Karpas-422 (cell line): ENCODE results near the gene OTUD4. TPM values are rescaled to one million over a fixed set of nuclear protein-coding genes. Genes with fewer than 3 reads are reported as not detected.

Source experiments
- DNase-seq: peaks from one replicate; pipeline ENCODE4 v3.0.0-alpha.2; 2015
- H2AFZ ChIP-seq: fragments of 200-600 bp; sonication (generic); 2 replicates; pipeline ENCODE4 v1.6.1; 2014; ENCODE audit warnings: antibody characterized with exemption, low read length, mixed read lengths
- H3K27ac ChIP-seq: fragments of 200-600 bp; sonication (generic); 2 replicates; pipeline ENCODE4 v1.5.1; 2014; ENCODE audit warnings: mild to moderate bottlenecking, low read length, moderate library complexity
- H3K27me3 ChIP-seq: fragments of 200-600 bp; sonication (generic); 2 replicates; pipeline ENCODE4 v1.6.1; 2014; ENCODE audit warnings: low read length, mixed read lengths
- H3K36me3 ChIP-seq: fragments of 200-600 bp; sonication (generic); 2 replicates; pipeline ENCODE4 v1.6.1; 2014; ENCODE audit warnings: low read length, mixed read lengths; ENCODE audit not compliant: insufficient read depth
- H3K4me1 ChIP-seq: fragments of 200-600 bp; sonication (generic); 2 replicates; pipeline ENCODE4 v1.6.1; 2014; ENCODE audit warnings: mild to moderate bottlenecking, low read length, mixed read lengths
- H3K4me2 ChIP-seq: fragments of 200-600 bp; sonication (generic); 2 replicates; pipeline ENCODE4 v1.6.1; 2014; ENCODE audit warnings: low read length, low read depth, mild to moderate bottlenecking; ENCODE audit not compliant: poor library complexity, severe bottlenecking
- H3K4me3 ChIP-seq: fragments of 200-600 bp; sonication (generic); 2 replicates; pipeline ENCODE4 v1.5.1; 2014; ENCODE audit warnings: mild to moderate bottlenecking, antibody characterized with exemption, low read length, mixed read lengths
- H3K79me2 ChIP-seq: fragments of 200-600 bp; sonication (generic); 2 replicates; pipeline ENCODE4 v1.6.1; 2014; ENCODE audit warnings: mild to moderate bottlenecking, low read length, mixed read lengths
- H3K9ac ChIP-seq: fragments of 200-600 bp; sonication (generic); 2 replicates; pipeline ENCODE4 v1.6.0; 2014; ENCODE audit warnings: low read length
- H3K9me2 ChIP-seq: fragments of 200-600 bp; sonication (generic), shearing (Covaris generic); replicated peaks from 2 replicates; pipeline ENCODE4 v1.6.0; 2014; ENCODE audit warnings: mild to moderate bottlenecking, low read length, moderate library complexity; ENCODE audit not compliant: insufficient read depth
- H3K9me3 ChIP-seq: fragments of 300-700, 200-600 bp; sonication (generic); 2 replicates; pipeline ENCODE4 v1.6.1; 2014; ENCODE audit warnings: low read length, mixed read lengths
- H4K20me1 ChIP-seq: fragments of 200-600 bp; sonication (generic); 2 replicates; pipeline ENCODE4 v1.6.1; 2014; ENCODE audit warnings: mild to moderate bottlenecking, antibody characterized with exemption, low read length, low read depth; ENCODE audit not compliant: insufficient read depth
- total RNA-seq: library from RNA; depleted of rRNA; stranded (reverse); fragments of >200 nt; shearing (Covaris generic); gene quantifications from 2 replicates; pipeline ENCODE4 v1.2.3, GENCODE V29; 2014; ENCODE audit warnings: low replicate concordance

OTUD4 gene
- total RNA-seq, 1 experiment from 2014 or later: 62.1 TPM

GRCh38 chr4:145099653-145100052 lies 80.7 kb downstream of the OTUD4 start:
- peak; percentile 72 for DNase-seq
- Histone ChIP-seq H3K9me2 (no peaks in the 10 kb centered on the region; the same call in 1 of the 2 replicates), H3K27ac (peak overlapping the region; percentile 47; the same call in 1 of the 2 replicates), H3K4me3 (peak overlapping the region; percentile 85), H3K36me3 (peaks cover 48% of the 10 kb centered on the region), H3K9ac (peak overlapping the region; percentile 85), H4K20me1 (peaks cover 19% of the 10 kb centered on the region; the same call in 1 of the 2 replicates), H3K9me3 (no peaks in the 10 kb centered on the region), H3K4me2 (peak overlapping the region; percentile 86), H2AFZ (no peak overlapping the region), H3K79me2 (peaks cover 97% of the 10 kb centered on the region), H3K4me1 (peaks cover 44% of the 10 kb centered on the region), H3K27me3 (no peaks in the 10 kb centered on the region)

- peaks cover 19% of the 10 kb centered on the region; the same call in 1 of the 2 replicates for H4K20me1 ChIP-seq
- peak; percentile 83 for DNase-seq
- H3K4me1 ChIP-seq: peaks cover 44% of the 10 kb centered on the region
- H3K4me2 ChIP-seq: peak overlapping the region; percentile 86
- H3K9me3 ChIP-seq: no peaks in the 10 kb centered on the region
- no peaks in the 10 kb centered on the region; the same call in 1 of the 2 replicates for H3K9me2 ChIP-seq
- H3K27me3 ChIP-seq: no peaks in the 10 kb centered on the region
- H3K79me2 ChIP-seq: peaks cover 97% of the 10 kb centered on the region
- H3K36me3 ChIP-seq: peaks cover 49% of the 10 kb centered on the region
- H3K4me3 ChIP-seq: peak overlapping the region; percentile 85
- H3K9ac ChIP-seq: peak overlapping the region; percentile 85
- peak overlapping the region; percentile 46; the same call in 1 of the 2 replicates for H2AFZ ChIP-seq
- peak overlapping the region; percentile 47; the same call in 1 of the 2 replicates for H3K27ac ChIP-seq
These were observed 81.7 kb downstream of the OTUD4 start for GRCh38 chr4:145098675-145099037.

DNA sequence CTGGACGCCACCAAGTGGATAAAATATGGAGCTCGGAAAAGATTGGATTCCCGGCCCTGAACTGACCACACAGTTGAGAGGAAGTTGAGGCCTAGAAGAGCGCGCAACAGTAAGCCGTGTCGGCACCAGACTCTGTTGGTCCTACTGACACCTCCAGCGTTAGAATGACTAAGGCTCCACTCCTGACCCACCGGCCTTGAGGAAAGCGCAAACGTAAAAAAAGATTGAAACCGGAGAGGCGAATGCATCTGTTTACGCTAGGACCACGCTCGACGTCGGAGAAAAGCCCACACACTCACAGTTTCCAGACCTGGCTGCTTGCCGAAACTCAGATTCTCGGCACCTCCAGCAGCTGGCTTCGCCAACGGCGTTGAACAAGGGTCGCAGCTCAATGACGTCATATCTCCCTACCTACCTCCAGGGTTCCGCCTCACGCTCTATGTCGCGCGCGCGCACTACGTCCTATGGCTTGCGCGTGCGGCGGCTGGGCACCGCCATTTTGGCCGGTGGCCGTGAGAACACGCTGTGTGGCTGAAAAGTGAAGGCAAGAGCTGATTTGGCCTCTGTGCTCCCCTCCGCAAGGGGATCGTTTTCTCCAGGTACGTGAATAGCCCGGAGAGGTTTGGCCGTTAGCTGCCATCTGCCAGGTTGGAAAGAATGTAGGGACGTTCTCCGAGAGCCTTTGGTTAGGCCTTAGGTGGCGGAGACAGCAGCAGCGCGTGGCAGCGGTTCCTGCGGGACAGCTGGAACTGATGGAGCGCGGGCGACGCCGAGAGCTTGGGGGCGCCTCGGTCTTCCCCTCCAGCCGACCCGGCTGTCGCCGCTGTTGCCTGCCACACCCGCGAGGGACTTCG lies 82.3 kb downstream of the OTUD4 start, which contains the start of the genes ABCE1 and ANAPC10:
ABCE1 (plus strand) TSS at position 491 of the 854 bp plus-strand sequence. CDS start 6,102 bp downstream, outside the sequence.
ANAPC10 (minus strand) TSS at position 376 of the 854 bp plus-strand sequence. CDS start 2,097 bp downstream, outside the sequence.
- Histone ChIP-seq H3K9me2 (no peaks in the 10 kb centered on the region; the same call in 1 of the 2 replicates), H3K9ac (peak within 1 kb of the TSS; percentile 85), H3K36me3 (peaks cover 49% of the 10 kb centered on the region), H3K27me3 (no peaks in the 10 kb centered on the region), H3K4me1 (peaks cover 44% of the 10 kb centered on the region), H3K4me2 (peak within 1 kb of the TSS; percentile 86), H3K27ac (peak within 1 kb of the TSS; percentile 72), H3K4me3 (peak within 1 kb of the TSS; percentile 85), H3K9me3 (no peaks in the 10 kb centered on the region), H2AFZ (peak within 1 kb of the TSS; percentile 46; the same call in 1 of the 2 replicates), H4K20me1 (peaks cover 19% of the 10 kb centered on the region; the same call in 1 of the 2 replicates), H3K79me2 (peaks cover 97% of the 10 kb centered on the region)
- peak; percentile 100 for DNase-seq

GRCh38 chr4:145097331-145097820 lies 83.0 kb downstream of the OTUD4 start:
- DNase-seq: peak; percentile 68
- Histone ChIP-seq H3K4me3 (peak overlapping the region; percentile 85), H3K27ac (peak overlapping the region; percentile 72), H3K4me1 (peaks cover 40% of the 10 kb centered on the region), H4K20me1 (peaks cover 18% of the 10 kb centered on the region; the same call in 1 of the 2 replicates), H2AFZ (peak overlapping the region; percentile 32; the same call in 1 of the 2 replicates), H3K27me3 (no peaks in the 10 kb centered on the region), H3K4me2 (peak overlapping the region; percentile 86), H3K36me3 (peaks cover 56% of the 10 kb centered on the region), H3K9me3 (no peaks in the 10 kb centered on the region), H3K9me2 (no peaks in the 10 kb centered on the region; the same call in 1 of the 2 replicates), H3K79me2 (peaks cover 97% of the 10 kb centered on the region), H3K9ac (peak overlapping the region; percentile 85)

DNA sequence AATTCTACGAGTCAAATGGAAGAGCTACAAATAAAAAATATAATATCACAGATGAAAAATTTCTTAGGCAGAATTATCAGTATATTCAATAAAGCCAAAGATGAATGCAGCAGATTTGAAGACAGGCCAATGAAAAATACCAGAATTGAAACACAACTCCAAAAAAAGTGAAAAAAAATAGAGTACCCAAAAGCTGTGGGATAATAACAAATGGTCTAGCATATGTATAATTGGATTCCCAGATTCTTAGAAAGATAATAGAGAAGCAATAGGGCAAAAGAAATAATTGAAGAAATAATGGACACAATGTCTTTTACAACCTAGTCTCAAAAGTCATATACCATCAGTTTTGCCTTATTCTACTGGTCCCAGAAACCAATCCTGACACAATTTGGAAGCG lies 86.8 kb downstream of the OTUD4 start:
- Histone ChIP-seq H3K4me1 (peaks cover 11% of the 10 kb centered on the region), H3K36me3 (peaks cover 68% of the 10 kb centered on the region), H4K20me1 (no peaks in the 10 kb centered on the region; the same call in 1 of the 2 replicates), H3K9ac (no peak overlapping the region), H3K4me3 (no peak overlapping the region), H3K9me2 (no peaks in the 10 kb centered on the region), H2AFZ (no peak overlapping the region), H3K4me2 (no peak overlapping the region), H3K79me2 (peaks cover 97% of the 10 kb centered on the region), H3K9me3 (no peaks in the 10 kb centered on the region), H3K27me3 (no peaks in the 10 kb centered on the region), H3K27ac (no peak overlapping the region)
- DNase-seq: no peak

- no peak overlapping the region for H3K4me2 ChIP-seq
- H3K9ac ChIP-seq: no peak overlapping the region
- H4K20me1 ChIP-seq: no peaks in the 10 kb centered on the region
- no peaks in the 10 kb centered on the region for H3K9me3 ChIP-seq
- H3K27ac ChIP-seq: no peak overlapping the region
- no peaks in the 10 kb centered on the region for H3K4me1 ChIP-seq
- no peaks in the 10 kb centered on the region for H3K9me2 ChIP-seq
- peaks cover 83% of the 10 kb centered on the region for H3K36me3 ChIP-seq
- H3K79me2 ChIP-seq: peaks cover 100% of the 10 kb centered on the region
- no peaks in the 10 kb centered on the region for H3K27me3 ChIP-seq
- no peak overlapping the region for H2AFZ ChIP-seq
- no peak overlapping the region for H3K4me3 ChIP-seq
- no peak for DNase-seq
These were observed 90.0 kb downstream of the OTUD4 start for GRCh38 chr4:145090380-145090779.

GRCh38 chr4:145083891-145084605 lies 96.3 kb downstream of the OTUD4 start:
- Histone ChIP-seq H3K4me3 (no peak overlapping the region), H3K27me3 (no peaks in the 10 kb centered on the region), H3K9me3 (no peaks in the 10 kb centered on the region), H4K20me1 (no peaks in the 10 kb centered on the region), H3K4me2 (no peak overlapping the region), H3K79me2 (peaks cover 86% of the 10 kb centered on the region), H3K4me1 (no peaks in the 10 kb centered on the region), H2AFZ (no peak overlapping the region), H3K27ac (no peak overlapping the region), H3K36me3 (peaks cover 51% of the 10 kb centered on the region), H3K9me2 (no peaks in the 10 kb centered on the region), H3K9ac (no peak overlapping the region)
- no peak for DNase-seq
